HG03354 (cell line): Measurements from ENCODE around the gene TRAF3IP1.
A peak's percentile ranks its signal among the peaks of the same experiment; 100 is the strongest.

Experiments used
- ATAC-seq: cut with Tn5 transposase; IDR thresholded peaks from one replicate; pipeline ENCODE4 v1.9.1; 2021; ENCODE audit warnings: mild to moderate bottlenecking; ENCODE audit not compliant: unreplicated experiment, poor library complexity, severe bottlenecking

TRAF3IP1 gene

GRCh38 chr2:238287737-238288649 is 32.3 kb upstream of the TRAF3IP1 start, which contains the start of gene PER2:
Gene PER2, minus strand, starts transcription at chr2:238288610. Its CDS starts 10,674 bp downstream, at chr2:238277936.
- ATAC-seq = peak; percentile 44

DNA sequence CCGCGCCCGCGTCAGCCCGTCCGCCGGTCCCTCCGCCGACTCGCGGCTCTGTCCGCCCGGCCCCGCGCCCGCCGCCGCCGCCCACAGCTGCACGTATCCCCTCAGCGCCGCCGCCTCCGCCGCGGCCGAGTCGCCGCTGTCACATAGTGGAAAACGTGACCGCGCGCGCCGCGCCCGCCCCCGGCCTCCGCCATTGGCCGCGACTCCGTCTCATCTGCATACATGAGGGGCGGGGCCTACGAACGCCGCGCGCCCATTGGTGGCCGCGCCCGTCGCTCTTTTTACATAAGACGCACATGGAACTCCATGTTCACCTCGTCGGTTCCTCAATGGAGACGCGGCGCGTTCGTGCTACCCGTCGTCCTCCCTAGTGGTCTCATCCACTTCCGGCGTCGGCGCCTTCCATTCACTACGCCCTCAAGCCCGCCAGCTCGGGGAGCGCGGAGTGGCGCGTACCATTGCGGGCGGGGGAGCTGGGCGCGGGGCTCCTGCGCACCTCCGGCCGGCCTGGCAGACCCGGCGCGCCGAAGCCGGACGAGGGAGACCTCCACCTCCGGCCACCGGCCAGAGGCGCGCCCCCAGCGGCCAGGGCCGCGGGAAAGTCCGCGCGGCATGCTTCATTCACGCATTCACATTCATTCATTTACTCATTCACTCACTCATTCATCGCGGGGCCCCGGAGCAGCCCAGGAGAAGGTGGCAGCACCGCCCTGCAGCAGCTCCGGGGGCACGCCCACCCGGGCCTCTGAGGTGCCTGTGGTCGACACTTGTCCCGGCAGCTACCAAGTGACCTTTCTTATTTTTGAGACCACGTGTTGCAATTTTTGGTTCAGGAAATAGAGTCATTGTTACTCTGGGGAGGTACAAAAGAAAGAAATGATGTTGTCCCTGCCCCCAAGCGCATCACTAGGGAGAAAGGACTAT is 31.4 kb upstream of the TRAF3IP1 start:
- ATAC-seq = peak; percentile 89

GRCh38 chr2:238289574-238289973 is 30.7 kb upstream of the TRAF3IP1 start:
- no peak for ATAC-seq

DNA sequence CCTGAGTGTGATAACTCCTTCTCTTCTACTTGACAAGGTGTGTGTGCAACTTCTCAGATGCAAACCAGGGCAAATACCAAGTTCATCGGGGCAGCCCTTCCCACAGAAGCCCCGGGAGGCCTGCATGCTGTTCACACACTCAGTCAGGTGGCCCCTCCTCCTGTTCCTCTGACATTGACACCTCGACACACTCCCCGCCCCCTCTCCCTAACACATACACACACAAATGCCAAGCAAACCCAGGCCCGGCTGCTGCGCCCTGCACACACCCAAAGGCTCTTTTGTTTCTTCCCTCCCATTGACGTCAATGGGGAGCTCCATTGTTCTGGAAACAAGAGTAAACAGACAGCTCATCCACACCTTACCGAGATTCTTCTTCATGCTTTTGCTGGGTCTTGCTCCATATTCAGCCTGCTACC is 30.2 kb upstream of the TRAF3IP1 start:
- no peak for ATAC-seq

- ATAC-seq = no peak
These were observed 29.4 kb upstream of the TRAF3IP1 start for GRCh38 chr2:238290715-238291549.

DNA sequence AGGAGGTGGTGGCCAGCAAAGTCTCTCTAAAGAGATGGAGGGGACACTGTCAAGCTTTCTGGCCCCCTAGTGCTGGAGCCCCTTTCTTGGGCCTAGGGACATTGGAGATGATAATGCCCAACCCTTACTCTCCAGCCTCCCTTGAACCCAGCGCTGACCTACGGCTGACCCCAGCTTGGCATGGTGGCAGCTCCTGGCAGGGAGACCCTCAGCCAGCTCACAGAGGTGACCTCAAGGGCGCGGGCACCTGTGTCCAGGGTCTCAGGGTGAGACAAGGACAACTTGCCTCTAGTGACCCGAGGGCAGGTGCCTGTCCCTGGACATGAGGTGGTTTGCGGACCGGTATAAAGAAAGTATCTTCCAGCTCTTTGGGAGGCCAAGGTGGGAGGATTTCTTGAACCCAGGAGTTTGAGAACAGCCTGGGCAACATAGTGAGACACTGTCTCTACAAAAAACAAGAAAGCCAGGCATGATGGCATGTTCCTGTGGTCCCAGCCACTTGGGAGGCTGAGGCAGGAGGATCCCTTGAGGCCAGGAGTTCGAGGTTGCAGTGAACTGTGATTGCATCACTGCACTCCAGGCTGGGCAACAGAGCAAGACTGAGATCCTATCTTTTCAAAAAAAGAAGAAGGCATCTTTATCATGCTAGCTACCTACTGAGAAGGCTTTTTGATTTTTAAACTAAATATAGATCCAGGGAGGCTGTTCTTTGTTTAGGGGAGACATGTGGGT is 28.6 kb upstream of the TRAF3IP1 start:
- no peak for ATAC-seq

DNA sequence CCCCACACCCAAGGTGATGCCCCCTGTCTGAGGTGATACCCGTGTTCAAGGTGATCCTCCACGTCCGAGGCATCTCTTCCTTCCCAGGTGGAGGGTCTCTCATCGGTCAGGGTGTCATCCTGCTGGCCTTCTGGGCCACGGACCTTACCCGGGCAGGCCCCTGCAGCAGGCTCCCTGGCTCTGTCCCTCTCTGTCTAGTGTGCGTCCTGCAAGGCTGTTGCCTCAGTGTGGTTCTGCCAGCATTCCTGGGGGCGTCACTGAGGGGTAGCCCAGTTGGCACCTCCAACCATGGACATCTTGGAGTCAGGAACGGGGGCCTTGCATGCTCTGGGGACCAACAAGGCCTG is 26.3 kb upstream of the TRAF3IP1 start:
- no peak for ATAC-seq

GRCh38 chr2:238294393-238295143 is 25.8 kb upstream of the TRAF3IP1 start:
- no peak for ATAC-seq

DNA sequence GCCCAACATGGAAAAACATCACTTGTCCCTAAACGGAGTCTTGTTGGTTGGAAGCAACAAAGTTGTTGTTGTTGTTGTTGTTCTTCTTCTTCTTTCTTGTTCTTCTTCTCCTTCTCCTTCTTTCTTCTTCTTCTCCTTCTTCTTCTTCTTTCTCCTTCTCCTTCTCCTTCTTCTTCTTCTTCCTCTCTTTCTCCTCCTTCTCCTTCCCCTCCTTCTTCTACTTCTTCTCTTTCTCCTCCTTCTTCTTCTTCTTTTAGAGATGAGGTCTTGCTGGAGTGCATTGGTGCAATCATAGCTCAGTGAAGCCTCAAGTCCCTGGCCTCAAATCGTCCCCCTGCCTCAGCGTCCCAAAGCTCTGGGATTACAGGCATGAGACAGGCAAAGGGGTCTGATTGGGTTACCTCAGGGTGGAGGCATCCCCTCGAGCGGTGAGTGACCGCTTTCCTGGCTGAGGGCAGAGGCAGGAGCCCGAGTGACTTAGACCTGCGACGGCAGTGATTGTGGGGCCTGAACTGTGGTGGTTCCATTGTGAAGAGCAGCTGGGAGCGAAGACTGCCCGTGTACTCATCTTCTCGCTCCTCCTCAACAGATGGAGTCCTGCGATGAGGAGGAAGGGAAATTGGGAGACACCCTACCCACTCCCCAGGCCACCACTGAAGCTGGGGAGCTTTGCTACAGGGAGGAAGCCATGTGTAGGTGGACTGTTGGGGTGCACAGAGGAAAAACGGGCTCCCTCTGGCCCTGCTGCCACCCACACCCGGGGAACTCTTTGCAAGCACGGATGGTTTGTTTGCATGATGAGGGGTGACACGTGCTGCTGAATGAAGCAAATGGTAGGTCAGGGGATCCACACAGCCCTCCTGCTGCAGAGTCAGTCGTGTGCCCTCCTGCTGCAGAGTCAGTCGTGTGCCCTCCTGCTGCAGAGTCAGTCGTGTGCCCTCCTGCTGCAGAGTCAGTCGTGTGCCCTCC is 24.9 kb upstream of the TRAF3IP1 start:
- ATAC-seq = no peak

DNA sequence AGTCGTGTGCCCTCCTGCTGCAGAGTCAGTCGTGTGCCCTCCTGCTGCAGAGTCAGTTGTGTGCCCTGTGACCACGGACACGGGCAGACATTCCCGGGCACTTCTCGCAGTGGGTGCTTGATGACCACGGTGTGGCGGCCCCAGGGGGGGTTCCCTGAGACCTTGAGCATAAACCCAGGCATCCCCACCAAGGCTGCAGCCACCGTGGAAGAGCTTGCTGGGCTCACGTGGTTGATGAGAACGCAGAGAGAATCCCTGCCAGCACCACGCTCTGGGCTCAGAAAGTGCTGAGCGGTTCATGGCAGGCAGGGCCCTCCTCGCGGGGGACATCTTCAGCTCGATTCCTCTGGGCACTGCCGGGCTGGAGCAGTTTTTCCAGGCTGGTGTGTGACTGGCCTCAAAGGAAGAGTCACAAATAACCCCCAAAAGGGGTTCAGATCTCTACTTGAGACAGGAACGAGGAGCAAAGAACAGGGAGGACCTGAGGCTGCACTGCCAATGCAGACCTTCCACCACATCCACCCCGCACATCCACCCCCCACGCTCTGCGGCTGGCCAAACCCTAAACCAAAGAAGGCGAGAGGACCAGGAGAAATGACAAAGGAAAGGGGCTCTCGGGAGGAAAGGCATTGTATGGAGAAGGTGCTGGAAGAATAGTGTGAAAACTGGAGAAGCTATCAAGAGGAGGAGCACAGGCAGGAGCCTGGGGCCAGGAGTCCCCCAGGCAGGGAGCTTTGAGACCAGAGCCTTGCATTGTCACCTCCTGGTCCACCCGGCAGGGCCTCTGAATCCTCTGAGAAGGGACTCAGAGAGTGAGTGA is 23.5 kb upstream of the TRAF3IP1 start:
- no peak for ATAC-seq

DNA sequence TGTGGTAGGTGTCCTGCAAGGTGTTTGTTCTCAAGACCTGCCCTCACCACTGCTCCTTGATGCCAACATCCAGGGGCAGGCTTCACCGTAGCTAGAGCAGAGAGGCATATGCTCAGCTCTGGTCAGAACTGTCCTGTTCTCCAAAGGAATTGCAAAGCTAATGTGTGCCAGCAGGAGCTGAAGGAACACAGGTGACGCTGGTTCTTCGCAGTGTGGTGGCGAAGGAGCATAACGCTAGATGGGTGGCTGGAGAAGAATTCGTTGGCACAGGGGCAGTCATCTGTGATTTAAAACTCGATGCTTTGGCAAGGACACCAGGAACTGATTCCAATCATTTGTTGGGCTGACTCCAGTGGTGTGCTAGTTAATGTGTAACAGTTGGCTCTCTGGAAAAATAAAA is 20.5 kb upstream of the TRAF3IP1 start:
- ATAC-seq = no peak

- ATAC-seq = no peak
These were observed 18.2 kb upstream of the TRAF3IP1 start for GRCh38 chr2:238302087-238302486.

DNA sequence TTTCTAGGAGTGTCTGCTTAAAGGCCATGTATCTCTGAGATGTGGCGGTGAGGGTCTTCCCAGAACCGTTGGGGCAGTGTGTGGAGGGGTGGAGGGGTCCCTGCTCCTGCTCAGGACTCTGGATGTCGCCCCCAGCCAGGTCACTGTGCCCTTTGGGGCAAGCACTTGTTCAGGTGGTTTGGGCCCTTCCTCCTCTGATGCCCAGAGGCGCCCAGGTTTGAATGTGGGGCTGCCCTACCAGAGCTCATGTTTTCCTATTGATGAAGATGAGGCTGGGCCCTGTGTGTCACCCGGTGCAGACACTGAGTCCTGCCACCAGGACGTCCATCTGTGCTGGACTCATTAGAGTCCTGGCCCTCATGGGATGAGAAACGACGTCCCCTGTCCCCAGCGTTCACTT is 17.6 kb upstream of the TRAF3IP1 start:
- ATAC-seq = no peak

DNA sequence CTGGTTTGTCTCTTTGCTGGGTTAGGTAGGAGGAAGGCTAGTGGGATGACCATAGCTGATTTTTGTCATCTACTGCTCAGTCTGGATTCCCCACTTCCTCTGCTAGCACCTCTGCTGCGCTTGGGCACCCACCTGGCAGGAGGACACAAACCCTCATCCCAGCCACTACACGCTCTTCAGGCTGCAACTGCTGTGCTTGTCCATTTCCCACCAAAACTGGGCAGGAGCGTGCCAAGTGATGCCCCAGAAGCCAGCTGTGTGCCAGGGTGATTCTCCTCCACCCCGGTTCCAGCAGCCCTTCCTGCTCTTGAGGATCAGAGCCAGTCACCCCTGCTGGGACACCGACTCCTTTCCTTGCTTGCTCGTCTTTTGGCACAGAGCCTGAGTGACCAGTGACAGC is 16.2 kb upstream of the TRAF3IP1 start:
- no peak for ATAC-seq

- ATAC-seq = no peak
These were observed 15.0 kb upstream of the TRAF3IP1 start for GRCh38 chr2:238305092-238305862.
